GM12891 (cell line): ENCODE measurements around the gene CDC25A.

Experiments
- PAX5 ChIP-seq: IDR thresholded peaks from 2 replicates; pipeline ENCODE4 v1.6.1; 2011; ENCODE audit warnings: low read length, moderate library complexity, mild to moderate bottlenecking; ENCODE audit not compliant: insufficient read depth, severe bottlenecking
- POLR2A ChIP-seq: IDR thresholded peaks from 2 replicates; pipeline ENCODE4 v1.6.1; 2011; ENCODE audit warnings: low read depth, low read length, control low read depth
- POLR2AphosphoS5 ChIP-seq: IDR thresholded peaks from 2 replicates; pipeline ENCODE4 v1.6.1; 2011; ENCODE audit warnings: low read depth, low read length, control low read depth
- POU2F2 ChIP-seq: IDR thresholded peaks from 2 replicates; pipeline ENCODE4 v1.6.1; 2011; ENCODE audit warnings: low read depth, mild to moderate bottlenecking, control low read depth, low read length, moderate library complexity
- SPI1 ChIP-seq: IDR thresholded peaks from 2 replicates; pipeline ENCODE4 v1.6.1; 2011; ENCODE audit warnings: low read depth, low read length, control low read depth
- TAF1 ChIP-seq: IDR thresholded peaks from 2 replicates; pipeline ENCODE4 v1.6.1; 2011; ENCODE audit warnings: low read depth, low read length, control low read depth

GRCh38 chr3:48218537-48218936 is 30.3 kb upstream of the CDC25A start:
- TF ChIP-seq POLR2A (no peak), SPI1 (no peak), POLR2AphosphoS5 (no peak), PAX5 (no peak), TAF1 (no peak), POU2F2 (no peak)
